Smooth muscle cell (in vitro differentiated cells): ENCODE data around the gene RSPRY1. TPM values are rescaled to one million over a fixed set of nuclear protein-coding genes. Genes with fewer than 3 reads are reported as not detected.

Source experiments
- DNase-seq: peaks from one replicate; lab custom pipeline; 2025; ENCODE audit not compliant: unreplicated experiment; lab: John Stamatoyannopoulos, UW
- H2AFZ ChIP-seq: fragments of 200-600 bp; sonication (generic); 2 replicates; pipeline ENCODE4 v1.6.0; 2016; ENCODE audit warnings: antibody characterized with exemption, low read depth, mild to moderate bottlenecking
- H3F3A ChIP-seq: fragments of 200-600 bp; sonication (generic); 2 replicates; pipeline ENCODE4 v1.6.0; 2017; ENCODE audit warnings: antibody characterized with exemption, low read depth
- H3K27ac ChIP-seq: fragments of 200-600 bp; sonication (generic); 2 replicates; pipeline ENCODE4 v1.5.1; 2016; ENCODE audit warnings: low read depth, mild to moderate bottlenecking
- H3K27me3 ChIP-seq: fragments of 200-600 bp; sonication (generic); 2 replicates; pipeline ENCODE4 v1.6.1; 2016; ENCODE audit warnings: low read depth, mild to moderate bottlenecking
- H3K36me3 ChIP-seq: fragments of 200-600 bp; sonication (generic); 2 replicates; pipeline ENCODE4 v1.5.1; 2016; ENCODE audit warnings: low read depth
- H3K4me1 ChIP-seq: fragments of 200-600 bp; sonication (generic); 2 replicates; pipeline ENCODE4 v1.5.1; 2016; ENCODE audit warnings: low read depth
- H3K4me2 ChIP-seq: fragments of 200-600 bp; sonication (generic); 2 replicates; pipeline ENCODE4 v1.6.0; 2016; ENCODE audit warnings: mild to moderate bottlenecking
- H3K4me3 ChIP-seq: fragments of 200-600 bp; sonication (generic); 2 replicates; pipeline ENCODE4 v1.5.1; 2016; ENCODE audit warnings: mild to moderate bottlenecking
- H3K79me2 ChIP-seq: fragments of 200-600 bp; sonication (generic); 2 replicates; pipeline ENCODE4 v1.6.0; 2016; ENCODE audit warnings: low read depth, mild to moderate bottlenecking
- H3K9ac ChIP-seq: fragments of 200-600 bp; sonication (generic); 2 replicates; pipeline ENCODE4 v1.6.0; 2016; ENCODE audit warnings: low read depth
- H3K9me3 ChIP-seq: fragments of 200-600 bp; sonication (generic); replicated peaks from 2 replicates; pipeline ENCODE4 v1.5.1; 2016; ENCODE audit warnings: low read depth
- H4K20me1 ChIP-seq: fragments of 200-600 bp; sonication (generic); 2 replicates; pipeline ENCODE4 v1.6.0; 2016; ENCODE audit warnings: low read depth
- WGBS: methylation state at CpG from one replicate; pipeline ENCODE4 v1.1.7; 2016; ENCODE audit warnings: low lambda C conversion rate; 5-methylcytosine and 5-hydroxymethylcytosine counted together
- polyA plus RNA-seq: library from polyadenylated mRNA; unstranded; fragments of >200 nt; fragmentation: Nextera tagmentation; extraction: Ambion mirVana; gene quantifications from 2 replicates; pipeline ENCODE4 v1.2.1, GENCODE V29; 2016
- total RNA-seq: library from RNA; depleted of rRNA; stranded (reverse); fragments of >200 nt; gene quantifications from 2 replicates; pipeline ENCODE4 v1.2.3, GENCODE V29; 2014
- TF ChIP-seq, protein P1 (sequence below): fragments of 200-600 bp; sonication (generic); IDR thresholded peaks from 2 replicates; pipeline ENCODE4 v1.5.1; 2017; ENCODE audit warnings: borderline replicate concordance, mild to moderate bottlenecking, antibody characterized with exemption; ENCODE audit not compliant: insufficient read depth, poor library complexity, severe bottlenecking

Gene RSPRY1
- total and polyA plus RNA-seq, 2 experiments from 2014 or later = 42.0 to 57.1 TPM

GRCh38 chr16:57289391-57290257 lies 103.5 kb downstream of the RSPRY1 start:
- Histone ChIP-seq H3K27ac (no peak overlapping the region), H3K27me3 (peaks cover under 1% of the 10 kb centered on the region), H3F3A (no peaks in the 10 kb centered on the region), H3K4me1 (no peaks in the 10 kb centered on the region), H3K36me3 (no peaks in the 10 kb centered on the region), H3K79me2 (no peaks in the 10 kb centered on the region), H3K9me3 (no peaks in the 10 kb centered on the region), H3K9ac (no peak overlapping the region), H3K4me2 (no peak overlapping the region), H2AFZ (no peak overlapping the region), H4K20me1 (no peaks in the 10 kb centered on the region), H3K4me3 (no peak overlapping the region)
- no peak for DNase-seq
- 79% methylated on average over 14 of the region's 14 CpGs for WGBS
- TF ChIP-seq, protein P1, sequence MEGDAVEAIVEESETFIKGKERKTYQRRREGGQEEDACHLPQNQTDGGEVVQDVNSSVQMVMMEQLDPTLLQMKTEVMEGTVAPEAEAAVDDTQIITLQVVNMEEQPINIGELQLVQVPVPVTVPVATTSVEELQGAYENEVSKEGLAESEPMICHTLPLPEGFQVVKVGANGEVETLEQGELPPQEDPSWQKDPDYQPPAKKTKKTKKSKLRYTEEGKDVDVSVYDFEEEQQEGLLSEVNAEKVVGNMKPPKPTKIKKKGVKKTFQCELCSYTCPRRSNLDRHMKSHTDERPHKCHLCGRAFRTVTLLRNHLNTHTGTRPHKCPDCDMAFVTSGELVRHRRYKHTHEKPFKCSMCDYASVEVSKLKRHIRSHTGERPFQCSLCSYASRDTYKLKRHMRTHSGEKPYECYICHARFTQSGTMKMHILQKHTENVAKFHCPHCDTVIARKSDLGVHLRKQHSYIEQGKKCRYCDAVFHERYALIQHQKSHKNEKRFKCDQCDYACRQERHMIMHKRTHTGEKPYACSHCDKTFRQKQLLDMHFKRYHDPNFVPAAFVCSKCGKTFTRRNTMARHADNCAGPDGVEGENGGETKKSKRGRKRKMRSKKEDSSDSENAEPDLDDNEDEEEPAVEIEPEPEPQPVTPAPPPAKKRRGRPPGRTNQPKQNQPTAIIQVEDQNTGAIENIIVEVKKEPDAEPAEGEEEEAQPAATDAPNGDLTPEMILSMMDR = no peak

Other genes with a start within 250 kb of the RSPRY1 start
- not detected in 2 replicates for gene CETP, start 224.4 kb upstream of the RSPRY1 start, total RNA-seq
- 0.22 TPM in 1 of 2 replicates, not detected in the other for gene CETP, start 224.4 kb upstream of the RSPRY1 start, polyA plus RNA-seq
- gene NLRC5, start 196.8 kb upstream of the RSPRY1 start, total RNA-seq = 3.5 and 21.4 TPM in 2 replicates
- 4.2 and 5.8 TPM in 2 replicates for gene NLRC5, start 196.8 kb upstream of the RSPRY1 start, polyA plus RNA-seq
- 18.2 and 19.3 TPM in 2 replicates for gene CPNE2, start 93.7 kb upstream of the RSPRY1 start, total RNA-seq
- 19.8 and 27.2 TPM in 2 replicates for gene CPNE2, start 93.7 kb upstream of the RSPRY1 start, polyA plus RNA-seq
- 68.7 and 104 TPM in 2 replicates for gene PSME3IP1, start 290 bp upstream of the RSPRY1 start, total RNA-seq
- 58.1 and 82.1 TPM in 2 replicates for gene PSME3IP1, start 290 bp upstream of the RSPRY1 start, polyA plus RNA-seq
- gene ARL2BP, start 58.9 kb downstream of the RSPRY1 start, total RNA-seq = 78.1 and 85.6 TPM in 2 replicates
- gene ARL2BP, start 58.9 kb downstream of the RSPRY1 start, polyA plus RNA-seq = 68.9 and 88.0 TPM in 2 replicates
- 0.81 TPM in 1 of 2 replicates, not detected in the other for gene PLLP, start 98.3 kb downstream of the RSPRY1 start, total RNA-seq
- 0.33 and 0.59 TPM in 2 replicates for gene PLLP, start 98.3 kb downstream of the RSPRY1 start, polyA plus RNA-seq
- gene CCL22, start 172.5 kb downstream of the RSPRY1 start, total RNA-seq = not detected in 2 replicates
- gene CCL22, start 172.5 kb downstream of the RSPRY1 start, polyA plus RNA-seq = not detected in 2 replicates
- 2.2 and 4.0 TPM in 2 replicates for gene CX3CL1, start 186.2 kb downstream of the RSPRY1 start, total RNA-seq
- 2.8 and 5.4 TPM in 2 replicates for gene CX3CL1, start 186.2 kb downstream of the RSPRY1 start, polyA plus RNA-seq
- not detected in 2 replicates for gene CCL17, start 218.4 kb downstream of the RSPRY1 start, total RNA-seq
- gene CCL17, start 218.4 kb downstream of the RSPRY1 start, polyA plus RNA-seq = not detected in 2 replicates